K562 (cell line): ENCODE results near the gene CCDC178. TPM values are rescaled to one million over a fixed set of nuclear protein-coding genes. Genes with fewer than 3 reads are reported as not detected.

Experiments
- ATAC-seq: fragments of 200-7000 bp; cut with Tn5 transposase; 3 replicates; pipeline ENCODE4 v1.9.1; 2020; ENCODE audit warnings: moderate library complexity
- BruUV-seq: library from RNA; stranded (reverse); fragments of 400-500 nt; replicated peaks from 2 replicates; lab custom pipeline; 2021; lab: Mats Ljungman, UMichigan
- CTCF ChIA-PET: fragments of 300-600 bp; formaldehyde crosslinking; extraction: SDS; loops from one replicate; lab custom pipeline; 2021; ENCODE audit warnings: low intra/inter-chr PET ratio; lab: Yijun Ruan, JAX
- POLR2A ChIA-PET: fragments of 300-600, 350-650 bp; sonication (Branson Sonifier 250); formaldehyde crosslinking; extraction: SDS; loops from one replicate; lab custom pipeline; 2021; ENCODE audit warnings: antibody characterized with exemption, inconsistent platforms; lab: Yijun Ruan, JAX
- DNase-seq, 4 experiments: peaks; one replicate each; pipeline versions ENCODE4 v3.0.0 to v3.0.0-alpha.2; 2011 to 2018; ENCODE audit warnings: low spot score in 3 of 4, mixed read lengths in 3 of 4; ENCODE audit errors: extremely low read depth in 1 of 4
- FAIRE-seq: peaks from 2 replicates; lab custom pipeline; 2011; peaks lifted over from hg19 to GRCh38; lab: Jason Lieb, UNC
- H2AFZ ChIP-seq: 2 replicates; pipeline ENCODE4 v1.6.0; 2011; ENCODE audit warnings: low read depth, low read length, control low read depth, inconsistent platforms
- H3K27ac ChIP-seq: fragments of 200-600 bp; 3 replicates; pipeline ENCODE4 v1.8.0; 2011; ENCODE audit warnings: low read depth, mild to moderate bottlenecking, control low read depth, inconsistent platforms, low read length, moderate library complexity, mixed read lengths; ENCODE audit errors: extremely low read depth
- H3K27me3 ChIP-seq, 2 experiments: fragments of 300-600 bp in 1 of 2; 2 replicates in 1 of 2; 3 replicates in 1 of 2; pipeline versions ENCODE4 v1.6.0 to v1.8.0; 2011; ENCODE audit warnings: inconsistent platforms in 2 of 2, low read length in 2 of 2, mild to moderate bottlenecking in 1 of 2, mixed read lengths in 1 of 2, moderate library complexity in 1 of 2; ENCODE audit not compliant: control insufficient read depth in 2 of 2, insufficient read depth in 2 of 2
- H3K36me3 ChIP-seq: fragments of 300-600 bp; 3 replicates; pipeline ENCODE4 v1.8.0; 2011; ENCODE audit warnings: mild to moderate bottlenecking, low read length, inconsistent platforms; ENCODE audit not compliant: control insufficient read depth, insufficient read depth
- H3K4me1 ChIP-seq, 2 experiments: fragments of 200-600 bp in 1 of 2; replicated peaks in 1 of 2; 2 replicates in 1 of 2; 3 replicates in 1 of 2; pipeline versions ENCODE4 v1.5.1 to v1.8.0; 2011; ENCODE audit warnings: inconsistent platforms in 2 of 2, low read length in 2 of 2, mild to moderate bottlenecking in 1 of 2, mixed read lengths in 1 of 2, moderate library complexity in 1 of 2; ENCODE audit not compliant: control insufficient read depth in 2 of 2, insufficient read depth in 2 of 2
- H3K4me2 ChIP-seq: 2 replicates; pipeline ENCODE4 v1.6.1; 2011; ENCODE audit warnings: low read length, control low read depth, inconsistent platforms, mixed read lengths; ENCODE audit not compliant: insufficient read depth
- H3K4me3 ChIP-seq: fragments of 200-600 bp; sonication (generic), shearing (Covaris generic); 2 replicates; pipeline ENCODE4 v1.5.1; 2016; ENCODE audit warnings: control low read depth, inconsistent platforms
- H3K79me2 ChIP-seq: fragments of 200-600 bp; 3 replicates; pipeline ENCODE4 v1.8.0; 2011; ENCODE audit warnings: low read length, inconsistent platforms; ENCODE audit not compliant: control insufficient read depth, insufficient read depth
- H3K9ac ChIP-seq, 2 experiments: 2 replicates each; pipeline versions ENCODE4 v1.6.0 to v1.6.1; 2011; ENCODE audit warnings: low read depth in 2 of 2, low read length in 2 of 2, control low read depth in 1 of 2, inconsistent platforms in 1 of 2, mild to moderate bottlenecking in 1 of 2, mixed read lengths in 1 of 2; ENCODE audit not compliant: insufficient read depth in 1 of 2
- H3K9me1 ChIP-seq: one replicate; pipeline ENCODE4 v1.6.0; 2011; ENCODE audit warnings: inconsistent platforms, mild to moderate bottlenecking, low read length, moderate library complexity; ENCODE audit not compliant: control insufficient read depth, insufficient read depth
- H3K9me3 ChIP-seq: replicated peaks from 2 replicates; pipeline ENCODE4 v1.5.1; 2011; ENCODE audit warnings: low read depth, low read length, inconsistent platforms; ENCODE audit not compliant: control insufficient read depth, insufficient read depth
- H4K20me1 ChIP-seq: replicated peaks from 2 replicates; pipeline ENCODE4 v1.6.1; 2011; ENCODE audit warnings: low read length, inconsistent platforms, mixed read lengths; ENCODE audit not compliant: control insufficient read depth, insufficient read depth
- CBX3 ChIP-seq, 2 experiments: IDR thresholded peaks; 1 replicate in 1 of 2; 2 replicates in 1 of 2; pipeline ENCODE4 v1.6.1; 2012; ENCODE audit warnings: inconsistent platforms in 2 of 2, low read length in 2 of 2, borderline replicate concordance in 1 of 2, control low read depth in 1 of 2
- OTX1 ChIP-seq: fragments of 450-650 bp; formaldehyde crosslinking; IDR thresholded peaks from 2 replicates; pipeline ENCODE4 v1.4.0; 2022; ENCODE audit warnings: mild to moderate bottlenecking
- SMARCA4 ChIP-seq: fragments of 450-650 bp; IDR thresholded peaks from 2 replicates; pipeline ENCODE4 v1.6.1; 2016
- YY1 ChIP-seq, 3 experiments: IDR thresholded peaks; 2 replicates each; pipeline ENCODE4 v1.6.1; 2011; ENCODE audit warnings: low read length in 2 of 3, mild to moderate bottlenecking in 2 of 3, moderate library complexity in 2 of 3, borderline replicate concordance in 1 of 3, control low read depth in 1 of 3, low read depth in 1 of 3; ENCODE audit not compliant: insufficient read depth in 3 of 3, insufficient replicate concordance in 2 of 3, control insufficient read depth in 1 of 3, insufficient read length in 1 of 3; ENCODE audit errors: extremely low read depth in 1 of 3
- ZBTB7A ChIP-seq: IDR thresholded peaks from 2 replicates; pipeline ENCODE4 v1.6.1; 2011; ENCODE audit warnings: low read depth, mild to moderate bottlenecking, low read length, moderate library complexity, borderline replicate concordance; ENCODE audit not compliant: control insufficient read depth
- ZNF551 ChIP-seq: fragments of 250-450 bp; sonication (Bioruptor Pico); IDR thresholded peaks from 2 replicates; pipeline ENCODE4 v1.5.0; 2021; ENCODE audit warnings: mild to moderate bottlenecking, moderate library complexity
- WGBS: fragments of 100-300 bp; shearing (Covaris generic); methylation state at CpG from one replicate; pipeline ENCODE4 v1.1.6; 2016; ENCODE audit warnings: low coverage, mixed read lengths; ENCODE audit not compliant: insufficient coverage; ENCODE audit errors: missing lambda C conversion rate; 5-methylcytosine and 5-hydroxymethylcytosine counted together
- in situ Hi-C: fragments of 300-500 bp; cut with MboI; formaldehyde crosslinking; loops from 4 replicates; pipeline ENCODE4 v1.15.0; 2018; ENCODE audit warnings: inconsistent platforms, mixed read lengths
- intact Hi-C: fragments of 100-400 bp; cut with micrococcal nuclease; formaldehyde crosslinking; loops from 2 replicates; pipeline ENCODE4 v1.14.2; 2022
- polyA plus RNA-seq, 8 experiments: library from polyadenylated mRNA; depleted of rRNA in 4 of 8; stranded (reverse) in 5 of 8; unstranded in 3 of 8; fragments of >200 nt; fragmentation: Nextera tagmentation in 2 of 8; fragmentation: Illumina TruSeq in 1 of 8; extraction: Ambion mirVana in 2 of 8; extraction: Trizol in 1 of 8; gene quantifications; 2 replicates each; pipeline versions ENCODE4 v1.2.1 to v1.2.3, GENCODE V29; 2011 to 2014; ENCODE audit warnings: inconsistent platforms in 1 of 8, missing spikeins in 1 of 8
- total RNA-seq, 7 experiments: library from RNA; depleted of rRNA in 6 of 7; stranded (reverse); fragments of >200 nt in 6 of 7; fragmentation: Illumina TruSeq in 2 of 7; extraction: Trizol in 2 of 7; gene quantifications; 2 replicates each; pipeline versions ENCODE4 v1.2.1 to v1.2.3, GENCODE V29; 2011 to 2021; ENCODE audit warnings: low replicate concordance in 1 of 7
- TF ChIP-seq, protein P1 (sequence below): fragments of 250-450 bp; sonication (Bioruptor Pico); IDR thresholded peaks from 2 replicates; pipeline ENCODE4 v1.4.0; 2020

The CCDC178 gene
- total and polyA plus RNA-seq, 9 of the 15 experiments (the other 6 are each of a cell fraction or from before 2014, with no cell fraction given), result 0.12 to 0.47 (median 0.15) TPM; not detected in 6

DNA sequence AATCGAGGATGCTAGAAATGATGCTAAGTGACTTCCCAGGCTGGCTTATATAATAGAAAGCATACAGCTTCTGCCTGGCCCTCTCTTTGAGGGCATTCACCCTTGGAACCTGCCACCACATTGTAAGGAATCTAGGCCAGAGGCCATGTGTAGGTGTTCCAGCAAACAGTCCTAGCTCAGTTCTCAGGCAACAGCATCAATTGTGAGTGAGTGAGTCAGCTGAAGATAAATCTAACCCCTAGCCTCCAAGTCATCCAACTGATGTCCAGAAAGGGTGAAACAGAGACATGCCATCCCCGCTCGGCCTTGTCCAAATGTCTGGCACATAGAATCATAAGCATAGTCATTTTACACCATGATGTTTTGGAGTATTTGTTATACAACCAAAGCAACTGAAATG is 343.4 kb downstream of the CCDC178 start:
- H3K4me2 ChIP-seq, result no peak overlapping the region
- no peak for FAIRE-seq
- no peak overlapping the region for H3K4me3 ChIP-seq
- H3K9me3 ChIP-seq, result no peaks in the 10 kb centered on the region; the same call in 1 of the 2 replicates
- H3K9ac ChIP-seq, result no peak overlapping the region
- H3K9me1 ChIP-seq, result no peaks in the 10 kb centered on the region
- no peaks in the 10 kb centered on the region for H3K4me1 ChIP-seq
- 2% methylated on average over 3 of the region's 3 CpGs for WGBS
- no peaks in the 10 kb centered on the region for H3K79me2 ChIP-seq
- H2AFZ ChIP-seq, result no peak overlapping the region
- ChIA-PET POLR2A (no interaction called here), CTCF (no interaction called here)
- H3K27me3 ChIP-seq, result no peaks in the 10 kb centered on the region
- H3K36me3 ChIP-seq, result no peaks in the 10 kb centered on the region
- BruUV-seq, result no TSS peak
- DNase-seq, result no peak
- no peak for ATAC-seq
- intact Hi-C loops (no loop called here), in situ Hi-C loops (no loop called here)
- H3K27ac ChIP-seq, result no peak overlapping the region
- H4K20me1 ChIP-seq, result no peaks in the 10 kb centered on the region
- TF ChIP-seq SMARCA4, result no peak
- TF ChIP-seq OTX1 (CRISPR knock-in tag), result no peak
- no peak for TF ChIP-seq YY1 (IDR thresholded peaks at IDR 0.05; ENCODE audit: borderline replicate concordance in 1 of 3, control insufficient read depth in 1 of 3, extremely low read depth in 1 of 3, insufficient read depth in 3 of 3, insufficient read length in 1 of 3, insufficient replicate concordance in 2 of 3, low read depth in 1 of 3, low read length in 2 of 3)
- TF ChIP-seq ZBTB7A, result no peak
- TF ChIP-seq, protein P1, sequence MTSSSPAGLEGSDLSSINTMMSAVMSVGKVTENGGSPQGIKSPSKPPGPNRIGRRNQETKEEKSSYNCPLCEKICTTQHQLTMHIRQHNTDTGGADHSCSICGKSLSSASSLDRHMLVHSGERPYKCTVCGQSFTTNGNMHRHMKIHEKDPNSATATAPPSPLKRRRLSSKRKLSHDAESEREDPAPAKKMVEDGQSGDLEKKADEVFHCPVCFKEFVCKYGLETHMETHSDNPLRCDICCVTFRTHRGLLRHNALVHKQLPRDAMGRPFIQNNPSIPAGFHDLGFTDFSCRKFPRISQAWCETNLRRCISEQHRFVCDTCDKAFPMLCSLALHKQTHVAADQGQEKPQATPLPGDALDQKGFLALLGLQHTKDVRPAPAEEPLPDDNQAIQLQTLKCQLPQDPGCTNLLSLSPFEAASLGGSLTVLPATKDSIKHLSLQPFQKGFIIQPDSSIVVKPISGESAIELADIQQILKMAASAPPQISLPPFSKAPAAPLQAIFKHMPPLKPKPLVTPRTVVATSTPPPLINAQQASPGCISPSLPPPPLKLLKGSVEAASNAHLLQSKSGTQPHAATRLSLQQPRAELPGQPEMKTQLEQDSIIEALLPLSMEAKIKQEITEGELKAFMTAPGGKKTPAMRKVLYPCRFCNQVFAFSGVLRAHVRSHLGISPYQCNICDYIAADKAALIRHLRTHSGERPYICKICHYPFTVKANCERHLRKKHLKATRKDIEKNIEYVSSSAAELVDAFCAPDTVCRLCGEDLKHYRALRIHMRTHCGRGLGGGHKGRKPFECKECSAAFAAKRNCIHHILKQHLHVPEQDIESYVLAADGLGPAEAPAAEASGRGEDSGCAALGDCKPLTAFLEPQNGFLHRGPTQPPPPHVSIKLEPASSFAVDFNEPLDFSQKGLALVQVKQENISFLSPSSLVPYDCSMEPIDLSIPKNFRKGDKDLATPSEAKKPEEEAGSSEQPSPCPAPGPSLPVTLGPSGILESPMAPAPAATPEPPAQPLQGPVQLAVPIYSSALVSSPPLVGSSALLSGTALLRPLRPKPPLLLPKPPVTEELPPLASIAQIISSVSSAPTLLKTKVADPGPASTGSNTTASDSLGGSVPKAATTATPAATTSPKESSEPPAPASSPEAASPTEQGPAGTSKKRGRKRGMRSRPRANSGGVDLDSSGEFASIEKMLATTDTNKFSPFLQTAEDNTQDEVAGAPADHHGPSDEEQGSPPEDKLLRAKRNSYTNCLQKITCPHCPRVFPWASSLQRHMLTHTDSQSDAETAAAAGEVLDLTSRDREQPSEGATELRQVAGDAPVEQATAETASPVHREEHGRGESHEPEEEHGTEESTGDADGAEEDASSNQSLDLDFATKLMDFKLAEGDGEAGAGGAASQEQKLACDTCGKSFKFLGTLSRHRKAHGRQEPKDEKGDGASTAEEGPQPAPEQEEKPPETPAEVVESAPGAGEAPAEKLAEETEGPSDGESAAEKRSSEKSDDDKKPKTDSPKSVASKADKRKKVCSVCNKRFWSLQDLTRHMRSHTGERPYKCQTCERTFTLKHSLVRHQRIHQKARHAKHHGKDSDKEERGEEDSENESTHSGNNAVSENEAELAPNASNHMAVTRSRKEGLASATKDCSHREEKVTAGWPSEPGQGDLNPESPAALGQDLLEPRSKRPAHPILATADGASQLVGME (CRISPR knock-in tag), result no peak
- TF ChIP-seq CBX3 (IDR thresholded peaks at IDR 0.05; ENCODE audit: borderline replicate concordance in 1 of 2, low read length in 2 of 2), result no peak
- TF ChIP-seq ZNF551 (CRISPR knock-in tag), result no peak
